ENCODE results near the gene NEK8. TPM values are rescaled to one million over a fixed set of nuclear protein-coding genes. Genes with fewer than 3 reads are reported as not detected.

NEK8 gene
- total and polyA plus RNA-seq, 2 of the 8 experiments (the other 6 are each of a cell fraction or from before 2014, with no cell fraction given) = 14.9 to 23.3 TPM

GRCh38 chr17:28747801-28748750 is 19.5 kb downstream of the NEK8 start:
- H2BK12ac ChIP-seq (ENCODE audit: low read depth, low read length) = 0 out of 2 replicates have a peak overlapping the region, but pooled peaks have one; percentile 1
- no peak overlapping the region for H3K4me3 ChIP-seq (ENCODE audit: extremely low read depth in 1 of 4, insufficient read depth in 2 of 4, low read depth in 3 of 4, low read length in 4 of 4)
- H3K23ac ChIP-seq (ENCODE audit: insufficient read length) = no peak overlapping the region
- H3K4me1 ChIP-seq (replicated peaks in 1 of 4; ENCODE audit: control insufficient read depth in 3 of 4, insufficient read depth in 4 of 4, low read length in 3 of 4) = peaks cover 0 to 30% (median 24%) of the 10 kb centered on the region in 4 experiments; a peak in 6 of 7 replicates
- no peak overlapping the region for H3K14ac ChIP-seq (ENCODE audit: insufficient read length)
- H3K27ac ChIP-seq (ENCODE audit: low read depth, low read length) = peak overlapping the region; percentile 98
- no peak overlapping the region for H2BK20ac ChIP-seq (ENCODE audit: low read length)
- H2AK5ac ChIP-seq (ENCODE audit: low read depth, low read length) = no peak overlapping the region
- peak overlapping the region; percentile 60; the same call in 1 of the 2 replicates for H4K8ac ChIP-seq (ENCODE audit: extremely low read depth, insufficient read depth, low read length)
- H3K4ac ChIP-seq (replicated peaks; ENCODE audit: insufficient read length, low read depth, low read length) = no peak overlapping the region
- DNase-seq (ENCODE audit: low read depth in 1 of 2, low spot score in 2 of 2) = no peak
- no peaks in the 10 kb centered on the region for H3K27me3 ChIP-seq (replicated peaks in 1 of 4; ENCODE audit: control insufficient read depth in 3 of 4, extremely low read depth in 1 of 4, insufficient read depth in 3 of 4, low read length in 3 of 4)
- H3K18ac ChIP-seq (ENCODE audit: extremely low read depth, low read length) = no peak overlapping the region
- POLR2A ChIA-PET (ENCODE audit: partially characterized antibody) = interaction anchor here (0.9 to 15.3 kb wide), 14 partner anchors 10 to 165 kb away, joined by 3 to 813 read pairs (median 8); partner anchors contain the start of genes FAM222B, FLOT2, NEK8 and PROCA1
- H4K20me1 ChIP-seq (replicated peaks in 1 of 2; ENCODE audit: control insufficient read depth in 1 of 2, insufficient read depth in 2 of 2, low read length in 2 of 2) = peaks cover 30 to 34% of the 10 kb centered on the region in 2 experiments
- H3K56ac ChIP-seq (replicated peaks; ENCODE audit: insufficient read length, low read depth, low read length) = no peak overlapping the region
- 0 out of 4 replicates have a peak overlapping the region, but pooled peaks of 1 of the 2 experiments have one; percentile 93 for H3K4me2 ChIP-seq (ENCODE audit: insufficient read depth in 1 of 2, low read depth in 2 of 2, low read length in 2 of 2)
- no peak for FAIRE-seq
- peaks cover 23% of the 10 kb centered on the region for H3K23me2 ChIP-seq (ENCODE audit: low read depth, low read length)
- no peaks in the 10 kb centered on the region for H3K9me3 ChIP-seq (ENCODE audit: insufficient read depth in 2 of 2, low read depth in 1 of 2, low read length in 1 of 2)
- 0 out of 2 replicates have a peak overlapping the region, but pooled peaks have one; percentile 32 for H2BK15ac ChIP-seq (ENCODE audit: low read length)
- H4K91ac ChIP-seq (replicated peaks; ENCODE audit: insufficient read length, low read length) = no peak overlapping the region
- H3K9ac ChIP-seq (replicated peaks in 1 of 4; ENCODE audit: extremely low read depth in 1 of 4, low read depth in 3 of 4, low read length in 3 of 4) = peak overlapping the region in 1 of 4 experiments; percentile 27; a peak in 1 of 7 replicates
- no peak overlapping the region for H2BK120ac ChIP-seq (replicated peaks; ENCODE audit: low read depth, low read length)
- 92% methylated on average over 18 of the region's 18 CpGs; no CpG with 5 or more reads in 1 of the 2 experiments for WGBS, 2 experiments (ENCODE audit: extremely low coverage in 1 of 2, insufficient coverage in 1 of 2, insufficient read length in 1 of 2, insufficient replicate concordance in 2 of 2, low coverage in 1 of 2, low lambda C conversion rate in 2 of 2, missing lambda C conversion rate in 1 of 2)
- H3K79me2 ChIP-seq (ENCODE audit: control insufficient read depth in 1 of 2, insufficient read depth in 2 of 2, low read length in 2 of 2) = peaks cover 19 to 44% of the 10 kb centered on the region in 2 experiments
- CTCF ChIA-PET (ENCODE audit: partially characterized antibody) = interaction anchor here (0.8 to 11.7 kb wide), 12 partner anchors 15 to 169 kb away, joined by 3 to 316 read pairs (median 5); partner anchors contain the start of genes NEK8, RPL23A and TLCD1
- TF ChIP-seq POLR2AphosphoS5 (IDR thresholded peaks at IDR 0.05; ENCODE audit: low read depth, low read length) = peak; percentile 61
- TF ChIP-seq CEBPB (IDR thresholded peaks at IDR 0.05; ENCODE audit: low read depth, low read length) = no peak
- peak; percentile 50 to 79 for TF ChIP-seq POLR2A (IDR thresholded peaks at IDR 0.05; ENCODE audit: control extremely low read depth in 1 of 2, low read depth in 2 of 2, low read length in 2 of 2)
- H2AFZ ChIP-seq (ENCODE audit: low read length) = no peak overlapping the region
- peak overlapping the region; percentile 99; the same call in 1 of the 2 replicates for H2BK5ac ChIP-seq (ENCODE audit: low read depth, low read length)
- peaks cover 30 to 56% (median 33%) of the 10 kb centered on the region in 4 experiments for H3K36me3 ChIP-seq (ENCODE audit: control insufficient read depth in 2 of 4, insufficient read depth in 4 of 4, low read length in 3 of 4)
- H4K5ac ChIP-seq (ENCODE audit: insufficient read length, low read depth, low read length) = no peak overlapping the region
- H3K79me1 ChIP-seq (ENCODE audit: low read depth, low read length) = peaks cover 14% of the 10 kb centered on the region
